GM18909 (cell line): ENCODE measurements around the gene CEBPG.

Source experiments
- ATAC-seq: cut with Tn5 transposase; IDR thresholded peaks from one replicate; pipeline ENCODE4 v1.9.1; 2021; ENCODE audit warnings: mild to moderate bottlenecking; ENCODE audit not compliant: unreplicated experiment, poor library complexity

Gene CEBPG

DNA sequence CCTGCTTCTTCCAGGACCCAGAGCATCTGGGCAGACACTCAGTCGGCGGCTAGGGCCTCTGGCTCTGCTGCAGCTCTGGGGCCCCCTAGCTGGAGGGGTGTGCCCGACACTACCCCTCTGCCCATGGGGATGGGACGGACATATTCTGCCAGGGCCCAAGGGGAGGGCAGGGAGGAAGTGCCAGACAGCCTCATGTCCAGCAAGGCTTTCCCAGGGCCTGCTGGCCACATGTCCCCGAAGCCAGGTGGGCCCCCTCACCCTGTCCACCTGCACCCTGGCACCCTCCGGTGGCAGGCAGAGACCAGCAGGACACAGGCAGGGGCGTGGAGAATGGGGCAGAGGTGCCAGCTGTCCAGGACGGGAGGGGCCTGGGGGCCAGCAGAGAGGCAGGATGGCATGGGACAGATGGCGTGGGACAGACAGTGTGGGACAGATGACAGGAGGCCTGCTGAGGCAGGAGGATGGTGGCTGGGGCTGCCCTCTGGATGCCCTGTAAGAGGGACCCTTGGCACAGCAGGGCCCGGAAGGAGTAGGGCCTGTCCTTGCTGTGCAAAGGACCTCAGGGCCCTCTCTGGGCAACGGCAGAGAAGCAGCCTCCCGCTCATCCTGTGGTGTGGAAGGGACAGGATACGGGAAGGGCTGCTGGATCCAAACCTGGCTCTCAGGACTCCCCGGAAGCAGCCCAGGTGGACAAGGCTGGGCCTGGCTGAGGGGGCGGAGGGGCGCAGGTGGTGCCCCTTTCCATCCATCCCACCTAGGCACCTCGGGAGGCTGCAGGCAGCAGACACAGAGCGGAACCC lies 29.1 kb downstream of the CEBPG start:
- no peak for ATAC-seq

DNA sequence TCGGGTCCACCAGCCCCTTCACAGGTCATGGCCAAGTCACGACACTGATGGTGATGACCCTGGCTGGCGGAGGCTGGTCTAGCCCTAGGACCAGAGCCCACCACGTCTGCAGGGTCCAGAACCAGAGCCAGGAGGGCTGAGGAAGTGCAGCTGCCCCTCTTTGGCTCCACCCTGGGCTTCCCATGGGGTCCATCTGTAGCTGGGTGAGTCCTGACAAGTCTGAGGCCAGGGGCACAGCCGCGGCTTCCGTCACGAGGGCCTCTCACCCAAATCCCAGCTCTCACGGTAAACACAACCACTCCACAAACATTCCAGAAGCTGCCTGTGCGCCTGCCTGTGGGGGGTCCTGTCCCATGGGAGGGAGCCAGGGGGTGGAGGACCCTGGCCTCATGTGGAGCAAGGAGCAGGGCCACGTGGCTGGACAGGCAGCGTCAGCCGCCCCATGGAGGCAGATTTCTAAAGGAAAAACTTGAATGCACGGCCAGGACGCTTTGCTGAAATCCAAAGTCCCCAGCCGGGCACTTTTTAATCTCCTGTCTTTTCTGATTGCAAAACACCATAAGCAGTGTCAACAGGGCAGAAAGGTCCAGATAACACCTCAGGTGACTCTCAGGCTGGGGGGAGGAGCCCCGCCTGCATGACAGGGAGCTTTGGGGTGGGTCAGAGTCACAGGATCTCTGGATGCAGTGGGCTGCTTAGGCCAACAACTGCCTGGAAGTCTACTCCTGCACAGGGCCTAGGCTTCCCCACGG lies 29.9 kb downstream of the CEBPG start:
- ATAC-seq: no peak

DNA sequence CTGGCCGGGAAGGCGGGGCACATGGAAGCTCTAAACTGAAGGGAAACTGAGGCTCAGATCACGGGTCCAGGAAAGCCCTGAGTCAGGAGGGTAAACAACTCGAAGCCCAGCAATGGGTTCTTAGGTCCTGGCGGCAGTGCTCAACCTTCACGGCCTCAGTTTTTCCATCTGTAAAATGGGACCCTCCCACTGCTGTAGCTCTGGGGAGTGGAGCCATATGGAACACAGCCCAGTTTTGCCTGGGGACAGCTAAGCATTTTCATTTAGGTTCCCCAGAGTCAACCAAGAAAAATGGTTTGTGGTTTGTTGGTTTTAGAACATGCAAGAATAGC lies 30.4 kb downstream of the CEBPG start:
- ATAC-seq: no peak

DNA sequence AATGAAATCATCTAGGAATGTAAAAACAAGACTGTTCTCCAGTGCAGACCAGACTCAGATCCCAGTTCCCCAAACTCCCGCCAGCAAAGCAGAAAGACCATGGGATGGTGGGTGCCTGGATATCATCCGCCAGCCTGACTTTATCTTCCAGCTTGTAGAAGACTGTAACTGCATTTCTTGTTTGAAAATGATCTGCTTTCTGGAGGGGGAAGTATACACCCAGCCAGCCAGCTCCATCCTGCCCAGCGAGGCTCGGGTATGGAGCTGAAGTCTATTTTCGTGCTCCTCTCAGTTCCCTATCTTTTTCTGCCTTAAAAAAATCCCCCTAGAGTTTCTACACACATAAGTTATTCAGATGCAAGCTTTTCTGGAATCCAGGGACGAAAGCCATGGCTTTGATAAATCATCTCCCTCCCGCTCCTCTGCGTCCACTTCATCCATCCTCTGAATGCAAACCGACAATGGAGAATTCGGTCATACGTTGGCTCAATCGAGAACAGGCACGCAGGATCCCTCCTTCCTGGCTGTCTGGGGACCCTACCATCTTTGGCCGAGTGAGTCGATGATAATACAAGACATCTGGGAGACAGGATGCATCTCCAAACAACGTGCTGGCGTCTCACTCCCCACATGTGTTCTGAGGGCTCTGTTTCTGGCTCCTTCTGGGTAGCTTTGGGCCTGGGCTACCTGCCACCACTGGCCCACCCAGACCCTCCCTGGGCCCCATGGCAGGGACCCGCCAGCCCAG lies 31.2 kb downstream of the CEBPG start:
- no peak for ATAC-seq

DNA sequence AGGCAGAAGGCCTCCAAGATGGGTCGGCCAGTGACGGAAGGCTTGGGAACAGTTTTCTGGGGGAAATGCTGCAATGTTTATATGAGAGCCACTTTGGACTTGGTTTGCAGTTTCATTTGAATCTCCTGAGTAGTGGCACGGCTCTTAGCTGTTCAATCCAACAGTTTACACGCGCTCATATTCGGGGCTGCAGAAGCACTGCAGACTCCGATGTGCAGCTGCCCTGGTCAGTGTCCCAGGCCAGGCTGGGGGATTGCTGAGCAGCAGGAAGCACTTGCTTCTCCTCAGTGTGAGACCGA lies 31.7 kb downstream of the CEBPG start:
- ATAC-seq: no peak

DNA sequence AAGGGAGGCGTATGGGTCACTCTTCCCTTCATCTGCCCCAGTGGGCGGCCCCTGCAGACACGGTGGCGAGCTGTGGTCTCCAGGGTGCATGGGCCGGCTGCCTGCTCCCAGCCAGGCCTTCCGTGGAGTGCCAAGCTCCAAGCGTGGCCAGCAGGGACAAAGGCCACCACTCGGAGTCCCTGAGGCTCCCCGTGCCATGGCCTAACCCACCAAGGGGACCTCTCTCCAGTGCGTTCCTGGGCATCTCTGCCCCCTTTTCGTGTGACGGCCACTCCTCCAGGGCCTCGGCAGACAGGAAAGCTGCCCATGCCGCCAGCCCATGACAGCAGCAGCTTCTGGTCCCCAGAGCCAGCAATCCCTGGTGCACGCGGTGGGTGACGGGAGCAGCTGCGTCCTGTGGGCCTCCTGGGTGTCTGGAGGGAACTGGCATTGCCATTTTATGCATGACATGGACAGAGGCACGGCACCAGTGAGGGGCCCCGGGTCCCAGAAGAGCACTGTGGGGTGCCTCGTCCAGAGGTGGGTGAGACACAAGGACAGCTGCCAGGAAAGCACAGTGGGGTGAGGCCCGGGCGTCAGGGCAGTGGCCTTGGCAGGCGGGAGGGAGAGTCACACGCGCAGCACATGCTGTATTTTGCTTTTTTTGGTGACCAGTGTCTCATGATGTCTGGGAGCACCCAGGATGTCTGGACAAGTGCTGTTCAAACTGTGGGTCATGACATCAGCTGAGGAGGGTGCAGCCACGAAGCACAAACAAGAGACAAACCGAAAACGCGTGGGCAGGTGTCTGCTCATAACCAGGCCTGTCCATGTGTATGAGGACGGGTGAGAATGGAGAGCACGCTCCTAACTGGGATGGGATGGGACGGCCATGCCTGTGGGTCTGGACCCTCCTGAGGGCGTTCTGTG lies 32.3 kb downstream of the CEBPG start:
- ATAC-seq: no peak

DNA sequence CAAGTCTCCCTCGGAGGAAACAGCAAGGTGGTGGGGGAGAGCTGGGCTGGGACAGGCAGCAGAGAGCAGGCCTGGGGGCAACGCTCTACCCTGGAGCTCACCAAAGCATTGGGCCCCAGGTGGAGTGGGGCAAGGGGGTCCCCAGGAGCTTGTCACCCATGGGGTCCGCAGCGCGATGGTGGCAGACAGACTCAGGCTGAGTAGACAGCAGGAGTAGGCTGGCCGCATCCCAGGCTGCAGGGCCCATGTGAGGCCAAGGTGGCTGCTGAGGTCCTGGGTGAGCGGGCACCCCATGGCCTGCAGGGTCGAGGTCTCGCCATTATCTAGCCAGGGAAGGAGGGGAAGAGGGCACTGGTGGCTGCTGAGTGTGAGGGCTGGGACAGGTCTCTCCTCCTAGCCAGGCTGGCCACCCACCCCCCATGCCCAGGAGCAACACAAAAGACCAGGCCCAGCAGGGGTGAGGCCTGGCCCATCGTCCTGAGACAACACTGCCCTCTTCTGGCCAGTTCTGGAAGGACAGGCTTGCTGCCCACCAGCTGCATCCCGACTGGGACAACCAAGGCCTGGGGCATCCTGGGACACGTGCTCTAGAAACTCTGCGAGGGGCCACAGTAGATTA lies 33.1 kb downstream of the CEBPG start:
- ATAC-seq: no peak

DNA sequence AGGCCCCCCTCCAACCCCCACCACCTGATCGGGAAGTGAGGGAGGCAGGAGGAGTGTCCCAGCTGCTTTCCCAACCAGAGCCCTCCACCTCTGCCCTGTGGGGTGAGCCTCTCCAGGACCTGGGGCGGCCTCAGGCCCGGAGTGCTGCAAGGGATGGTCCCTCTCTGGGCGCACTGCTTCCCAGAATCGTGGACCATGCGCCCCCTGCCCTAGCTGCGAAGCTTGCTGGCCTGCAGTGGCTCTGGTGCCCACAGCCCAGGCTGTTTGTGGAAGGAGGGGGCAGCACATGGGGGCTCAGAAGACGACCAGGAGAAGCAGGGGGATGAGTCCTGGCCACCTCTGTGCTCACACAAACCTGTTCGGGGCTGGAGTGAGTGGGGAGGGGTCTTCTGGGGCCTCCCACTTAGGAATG lies 33.6 kb downstream of the CEBPG start:
- ATAC-seq: no peak

DNA sequence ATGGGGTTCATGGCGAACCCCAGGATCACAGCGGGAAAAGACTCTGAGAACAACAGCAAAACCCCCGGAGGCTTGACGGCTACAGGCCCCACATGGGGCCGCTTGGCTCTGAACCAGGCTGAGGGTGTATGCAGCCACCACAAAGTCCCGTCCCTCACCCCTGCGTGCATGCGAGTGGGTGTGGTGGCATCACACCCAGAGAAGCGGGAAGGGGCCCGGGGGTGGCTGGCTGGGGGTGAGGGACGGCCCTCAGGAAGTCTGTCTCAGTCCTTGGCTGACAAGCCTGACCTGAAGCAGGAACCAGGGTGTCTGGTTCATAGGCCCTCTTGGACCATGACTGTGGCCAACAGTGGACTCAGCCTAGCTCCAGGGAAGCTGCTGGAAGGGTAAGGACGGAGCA lies 34.2 kb downstream of the CEBPG start:
- ATAC-seq: no peak

DNA sequence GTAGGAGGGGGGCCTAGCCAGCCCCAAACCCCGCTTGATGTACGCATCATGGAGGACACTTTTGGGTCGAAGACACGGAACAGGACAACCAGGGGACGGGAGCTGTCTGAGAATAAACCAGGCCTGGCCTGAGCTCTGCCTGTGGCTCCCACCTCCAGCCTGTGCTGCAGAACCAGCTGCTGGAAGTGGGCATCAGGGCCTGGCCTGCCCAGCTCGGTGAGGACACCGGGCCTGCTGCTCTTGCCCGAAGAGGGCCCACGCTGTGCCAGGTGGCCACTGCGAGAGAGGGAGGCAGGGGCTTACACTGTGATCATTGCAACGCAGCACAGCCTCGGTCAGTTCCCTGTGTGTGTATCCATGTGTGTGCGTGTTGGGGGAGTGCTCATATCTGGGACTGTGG lies 34.6 kb downstream of the CEBPG start:
- no peak for ATAC-seq

DNA sequence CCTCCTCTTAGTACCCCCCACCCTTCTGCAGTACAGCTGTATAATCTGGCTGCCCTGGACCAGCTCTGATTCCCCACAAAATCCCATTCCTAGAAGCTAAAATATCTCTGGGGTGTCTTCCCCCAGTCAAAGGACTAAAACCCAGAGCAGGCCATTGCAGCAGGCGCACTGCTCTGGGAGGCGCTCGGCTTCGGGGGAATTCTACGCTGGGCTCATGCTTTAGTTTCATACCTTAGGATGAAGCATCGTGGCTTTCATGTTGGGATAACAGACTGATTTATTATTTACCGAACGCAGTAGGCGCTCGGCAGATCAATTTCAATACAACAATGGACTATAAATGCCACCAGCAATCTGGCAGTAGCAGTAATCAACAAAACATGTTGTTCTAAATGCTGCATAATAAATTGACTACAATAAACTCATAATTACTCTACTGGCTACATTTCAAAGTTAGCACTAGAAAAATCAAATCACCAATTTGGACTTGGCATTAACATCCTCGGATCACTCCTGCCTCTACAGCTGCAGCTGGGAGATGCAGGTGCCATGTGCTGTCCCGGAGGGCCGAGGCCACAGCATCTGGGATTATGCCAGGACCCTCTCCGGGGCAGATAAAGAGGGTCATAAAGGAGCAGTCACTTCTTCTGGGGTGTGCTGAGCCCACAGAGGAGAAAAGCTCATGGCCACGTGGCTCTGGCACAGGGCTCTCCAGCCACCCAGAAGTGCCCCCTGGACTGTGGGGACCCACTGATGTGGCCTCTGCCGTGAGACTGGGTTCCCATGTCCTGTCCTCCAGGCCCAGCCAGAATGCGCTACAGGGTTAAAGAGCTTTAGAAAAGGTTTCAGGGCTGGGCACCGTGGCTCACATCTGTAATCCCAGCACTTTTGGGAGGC lies 35.3 kb downstream of the CEBPG start:
- ATAC-seq: no peak

DNA sequence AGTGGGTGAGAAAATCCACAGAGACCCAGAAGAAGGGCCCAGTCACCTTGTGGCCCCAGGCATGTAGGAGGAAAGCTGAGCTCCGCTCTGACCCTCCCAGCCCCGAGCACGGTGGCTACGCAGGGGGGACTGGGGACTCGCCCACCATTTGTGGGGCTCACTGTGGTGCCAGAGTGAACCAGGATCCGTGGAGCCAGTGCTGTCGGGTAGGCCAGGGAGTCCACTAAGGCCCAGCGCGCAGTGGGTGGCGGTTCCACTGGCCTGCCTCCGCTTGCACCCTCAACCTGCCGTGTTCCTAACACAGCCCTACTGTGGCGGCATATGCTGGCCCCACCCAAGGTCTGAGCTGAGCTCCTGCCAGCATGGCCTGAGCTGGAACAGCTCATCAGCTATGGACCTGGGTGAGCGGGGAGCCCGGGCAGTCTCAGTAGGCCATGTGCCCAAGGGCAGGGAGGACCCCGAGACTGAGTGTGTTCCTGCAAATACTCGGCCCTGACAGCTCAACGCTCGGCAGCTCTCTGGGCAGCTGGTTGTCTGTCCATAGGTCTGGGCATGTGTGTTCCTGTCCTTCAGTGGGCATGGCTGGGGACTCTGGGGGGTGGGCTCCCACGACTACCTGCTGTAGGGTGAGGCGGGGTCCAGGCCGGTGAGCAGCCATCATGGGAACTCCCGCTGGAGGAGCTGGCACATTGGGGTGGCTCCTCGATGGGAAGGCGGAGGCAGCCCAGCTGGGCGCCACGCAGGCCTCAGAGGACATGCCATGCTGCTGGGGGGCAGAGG lies 36.6 kb downstream of the CEBPG start:
- ATAC-seq: no peak

DNA sequence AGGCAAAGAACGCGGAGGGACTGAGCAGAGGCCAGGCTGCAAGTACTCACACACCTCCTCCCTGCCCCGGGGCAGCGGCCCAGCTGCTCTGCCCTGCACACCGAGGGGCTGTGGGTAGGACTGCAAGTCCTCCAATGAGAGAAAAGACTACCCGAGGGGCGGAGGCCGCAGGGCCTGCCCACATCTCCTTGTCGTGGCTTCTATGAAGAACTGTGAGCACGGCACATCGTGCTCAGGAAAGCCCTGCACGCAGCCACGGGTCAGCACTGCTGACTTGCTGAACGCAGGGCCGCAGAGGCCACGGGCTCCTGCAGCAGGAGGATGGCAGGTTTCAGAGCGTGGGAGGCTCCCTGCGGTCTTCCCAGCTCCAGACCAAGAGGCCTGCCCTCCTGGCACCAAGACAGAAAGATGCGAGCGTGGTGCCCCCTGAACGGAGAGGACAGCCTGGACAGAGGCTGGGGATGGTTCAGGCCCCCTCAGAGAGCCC lies 37.4 kb downstream of the CEBPG start:
- no peak for ATAC-seq

DNA sequence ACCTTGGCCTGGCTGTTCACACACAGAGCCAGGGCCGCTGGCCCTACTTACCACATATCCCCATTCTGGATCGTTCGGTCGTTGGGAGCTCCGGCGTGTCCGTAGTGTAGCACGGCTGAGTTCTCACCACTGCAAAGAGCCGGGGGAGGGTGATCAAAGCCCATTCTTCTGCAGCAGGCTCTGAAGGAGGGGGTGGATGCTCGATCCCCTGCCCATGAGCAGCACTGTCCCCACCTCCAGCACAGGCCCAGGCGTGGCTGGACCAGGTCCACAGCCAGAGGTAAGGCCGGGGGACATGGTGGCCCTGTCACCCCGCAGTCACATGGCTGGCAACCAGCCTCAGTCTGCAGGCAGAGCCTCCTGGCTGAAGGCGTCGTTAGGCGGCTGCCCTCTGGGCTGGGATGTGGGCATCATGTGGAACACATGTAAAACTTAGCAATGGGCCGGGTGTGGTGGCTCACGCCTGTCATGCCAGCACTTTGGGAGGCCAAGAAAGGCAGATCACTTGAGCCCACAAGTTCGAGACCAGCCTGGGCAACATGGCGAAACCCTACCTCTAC lies 38.2 kb downstream of the CEBPG start:
- ATAC-seq: no peak

DNA sequence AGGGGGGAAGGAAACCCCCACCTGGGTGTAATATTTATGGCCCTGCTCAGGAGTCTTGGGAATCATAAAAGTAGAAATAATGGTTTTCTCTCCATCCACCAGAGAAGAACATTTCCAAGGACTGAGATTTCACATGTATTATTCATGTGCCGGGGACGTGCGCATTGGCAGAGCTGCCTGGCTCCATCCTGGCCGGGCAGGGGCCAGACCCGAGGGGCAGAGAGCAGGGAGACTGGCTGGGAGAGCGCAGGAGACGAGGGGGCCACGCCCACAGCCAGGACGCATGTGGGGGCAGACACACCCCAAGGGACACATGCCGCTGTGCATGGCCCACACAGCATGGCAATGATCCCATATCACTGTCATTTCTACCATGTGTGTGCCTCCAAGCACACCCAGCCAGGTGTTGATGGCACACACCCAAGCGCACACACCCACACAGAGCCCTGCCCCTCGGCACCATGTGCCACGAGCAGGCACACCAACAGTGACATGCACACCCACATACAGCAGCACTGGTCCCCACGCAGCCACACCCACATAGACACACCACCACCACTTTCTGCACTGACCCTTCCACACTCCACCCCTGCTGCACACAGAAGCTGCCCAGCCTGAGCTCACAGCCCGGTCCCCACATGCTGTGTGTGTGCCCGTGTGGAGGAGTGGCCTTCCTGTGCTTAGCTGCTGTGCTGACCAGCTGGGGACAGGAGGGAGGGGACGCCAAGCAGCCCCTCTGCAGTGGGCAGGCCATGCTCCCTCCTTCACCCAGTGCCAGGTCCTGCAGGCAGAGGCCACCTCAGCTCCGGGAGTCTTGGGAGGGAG lies 39.3 kb downstream of the CEBPG start:
- no peak for ATAC-seq

DNA sequence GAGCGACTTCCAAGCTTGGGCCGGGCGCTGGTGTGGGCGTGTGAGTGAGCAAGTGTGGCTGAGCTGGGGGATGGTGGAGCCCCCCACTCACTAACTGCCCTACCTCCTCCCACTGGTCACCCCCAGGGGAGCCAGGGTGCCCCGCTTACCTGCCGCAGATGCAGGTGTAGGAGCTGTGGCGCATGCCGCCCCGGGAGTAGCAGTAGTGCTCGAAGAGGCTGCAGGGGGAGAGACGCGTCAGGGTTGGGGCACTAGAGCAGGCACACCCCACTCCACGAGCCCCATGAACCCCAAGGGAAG lies 39.9 kb downstream of the CEBPG start:
- ATAC-seq: no peak
